Body of pancreas (tissue), 4 donors: ENCODE measurements around the gene SUGCT. TPM values are rescaled to one million over a fixed set of nuclear protein-coding genes. Genes with fewer than 3 reads are reported as not detected.
"Not testable (repeated sequence)": the region's sequence is repeated elsewhere in the genome, so short reads cannot be mapped to it uniquely, and the experiment has no call there.

Experiments used
- ATAC-seq: fragments of 150-250 bp; one replicate; pipeline ENCODE4 v1.9.1; 2016
- DNase-seq, 4 donors: peaks; one replicate each; pipeline ENCODE4 v3.0.0-alpha.2; 2019
- H3K27ac ChIP-seq, 4 donors: fragments of 200-600 bp; sonication (generic); 1 replicate in 3 of 4; 2 replicates in 1 of 4; pipeline versions ENCODE4 v1.5.1 to v1.6.1; 2016 to 2019; ENCODE audit warnings: mild to moderate bottlenecking in 1 of 4, mixed read lengths in 1 of 4, moderate library complexity in 1 of 4
- H3K27me3 ChIP-seq, 2 donors: fragments of 200-600 bp; sonication (generic); one replicate each; pipeline ENCODE4 v1.6.0; 2016; ENCODE audit warnings: mild to moderate bottlenecking in 1 of 2
- H3K36me3 ChIP-seq, 2 donors: fragments of 200-600 bp; sonication (generic); replicated peaks in 1 of 2; 2 replicates each; pipeline ENCODE4 v1.5.1; 2016; ENCODE audit warnings: low read depth in 2 of 2; ENCODE audit not compliant: insufficient read depth in 1 of 2
- H3K4me1 ChIP-seq: fragments of 200-600 bp; sonication (generic); one replicate; pipeline ENCODE4 v1.6.0; 2016
- H3K4me3 ChIP-seq, 2 donors: fragments of 200-600 bp; sonication (generic); 1 replicate in 1 of 2; 2 replicates in 1 of 2; pipeline ENCODE4 v1.5.1; 2016 to 2019
- H3K9me3 ChIP-seq, 3 donors: fragments of 200-600 bp; sonication (generic); 1 replicate in 2 of 3; 2 replicates in 1 of 3; pipeline ENCODE4 v1.5.1; 2016
- POLR2A ChIP-seq, 3 donors: fragments of 450-650 bp; IDR thresholded peaks; one replicate each; pipeline ENCODE4 v1.6.1; 2016; ENCODE audit warnings: antibody characterized with exemption in 3 of 3, mild to moderate bottlenecking in 2 of 3
- WGBS, 2 donors: methylation state at CpG; one replicate each; pipeline ENCODE4 v1.1.5; 2017; 5-methylcytosine and 5-hydroxymethylcytosine counted together
- intact Hi-C: fragments of 100-400 bp; cut with DNase I; formaldehyde crosslinking; loops from one replicate; pipeline ENCODE4 v1.15.1; 2023
- total RNA-seq, 2 donors: library from RNA; depleted of rRNA; stranded (reverse); fragments of >200 nt; gene quantifications; one replicate each; pipeline ENCODE4 v1.1.0, GENCODE V29; 2016
- TF ChIP-seq, protein P1 (sequence below), 7 experiments: fragments of 450-650 bp in 4 of 7; fragments of 200-600 bp in 3 of 7; sonication (generic) in 3 of 7; IDR thresholded peaks; one replicate each; pipeline ENCODE4 v1.5.1; 2016 to 2019; ENCODE audit warnings: antibody characterized with exemption in 7 of 7

Gene SUGCT
- total RNA-seq, 2 donors from 2014 or later = 0.78 to 1.3 TPM

DNA sequence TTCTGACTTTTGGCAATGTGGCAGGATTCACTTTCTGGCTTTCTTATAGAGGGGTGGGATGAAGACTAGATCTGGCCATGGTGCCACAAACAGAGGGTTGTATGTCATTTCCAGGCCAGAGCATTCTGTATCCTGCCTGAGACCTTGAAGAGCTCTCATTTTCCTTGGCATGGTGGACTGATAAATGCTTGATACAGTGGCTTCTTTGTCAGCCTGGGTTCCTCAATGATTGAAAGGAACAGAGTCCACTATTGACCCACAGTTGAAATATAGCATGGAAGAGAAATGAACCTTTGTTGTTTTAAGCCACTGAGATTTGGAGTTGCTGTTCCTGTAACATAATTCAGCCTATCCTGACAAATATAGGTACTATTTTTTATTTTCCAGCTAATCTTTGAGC, 462.7 kb downstream of the SUGCT start:
- no peaks in the 10 kb centered on the region for H3K27me3 ChIP-seq
- H3K36me3 ChIP-seq = no peaks in the 10 kb centered on the region
- no peak overlapping the region for H3K27ac ChIP-seq
- intact Hi-C loops = no loop called here
- ATAC-seq (no peak), DNase-seq (no peak)
- H3K9me3 ChIP-seq = no peaks in the 10 kb centered on the region
- no peak for TF ChIP-seq POLR2A (IDR thresholded peaks at IDR 0.05)
- TF ChIP-seq, protein P1, sequence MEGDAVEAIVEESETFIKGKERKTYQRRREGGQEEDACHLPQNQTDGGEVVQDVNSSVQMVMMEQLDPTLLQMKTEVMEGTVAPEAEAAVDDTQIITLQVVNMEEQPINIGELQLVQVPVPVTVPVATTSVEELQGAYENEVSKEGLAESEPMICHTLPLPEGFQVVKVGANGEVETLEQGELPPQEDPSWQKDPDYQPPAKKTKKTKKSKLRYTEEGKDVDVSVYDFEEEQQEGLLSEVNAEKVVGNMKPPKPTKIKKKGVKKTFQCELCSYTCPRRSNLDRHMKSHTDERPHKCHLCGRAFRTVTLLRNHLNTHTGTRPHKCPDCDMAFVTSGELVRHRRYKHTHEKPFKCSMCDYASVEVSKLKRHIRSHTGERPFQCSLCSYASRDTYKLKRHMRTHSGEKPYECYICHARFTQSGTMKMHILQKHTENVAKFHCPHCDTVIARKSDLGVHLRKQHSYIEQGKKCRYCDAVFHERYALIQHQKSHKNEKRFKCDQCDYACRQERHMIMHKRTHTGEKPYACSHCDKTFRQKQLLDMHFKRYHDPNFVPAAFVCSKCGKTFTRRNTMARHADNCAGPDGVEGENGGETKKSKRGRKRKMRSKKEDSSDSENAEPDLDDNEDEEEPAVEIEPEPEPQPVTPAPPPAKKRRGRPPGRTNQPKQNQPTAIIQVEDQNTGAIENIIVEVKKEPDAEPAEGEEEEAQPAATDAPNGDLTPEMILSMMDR (IDR thresholded peaks at IDR 0.05) = no peak
- H3K4me3 ChIP-seq = no peak overlapping the region
- no peaks in the 10 kb centered on the region for H3K4me1 ChIP-seq

GRCh38 chr7:40598915-40599314, 464.1 kb downstream of the SUGCT start:
- ATAC-seq = no peak
- intact Hi-C loops = no loop called here

DNA sequence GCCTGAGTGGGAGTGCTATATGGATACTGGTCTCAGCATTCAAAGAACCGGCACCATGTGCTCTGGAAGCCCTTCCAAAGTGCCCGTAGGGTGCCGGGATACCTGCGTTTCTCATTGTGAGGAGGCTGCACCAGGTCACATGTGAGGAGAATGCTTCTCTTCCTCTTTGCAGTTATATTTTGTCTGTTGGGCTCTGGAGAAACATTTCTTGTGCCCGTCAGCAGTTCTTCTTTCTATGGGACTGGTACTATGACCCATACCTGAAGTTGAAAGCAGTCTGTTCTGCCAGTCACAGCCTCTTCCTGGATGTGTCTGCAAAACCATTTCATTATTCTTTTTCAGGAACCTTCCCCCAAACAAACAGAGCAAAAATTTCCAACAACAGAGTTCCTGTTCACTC, 465.0 kb downstream of the SUGCT start:
- DNase-seq (no peak), ATAC-seq (no peak)
- no peak overlapping the region for H3K27ac ChIP-seq
- no peaks in the 10 kb centered on the region for H3K27me3 ChIP-seq
- H3K9me3 ChIP-seq = no peaks in the 10 kb centered on the region
- intact Hi-C loops = no loop called here
- no peaks in the 10 kb centered on the region for H3K36me3 ChIP-seq
- H3K4me3 ChIP-seq = no peak overlapping the region
- H3K4me1 ChIP-seq = no peaks in the 10 kb centered on the region
- WGBS, 2 donors = 86 to 92% methylated on average over 5 of the region's 5 CpGs
- TF ChIP-seq, protein P1 (IDR thresholded peaks at IDR 0.05) = no peak
- TF ChIP-seq POLR2A (IDR thresholded peaks at IDR 0.05) = no peak

More at GRCh38 chr7:40598915-40599314, 464.1 kb downstream of the SUGCT start:
- H3K36me3 ChIP-seq = no peaks in the 10 kb centered on the region
- no peak for DNase-seq
- no peaks in the 10 kb centered on the region for H3K27me3 ChIP-seq
- TF ChIP-seq, protein P1 (IDR thresholded peaks at IDR 0.05) = no peak
- TF ChIP-seq POLR2A (IDR thresholded peaks at IDR 0.05) = no peak
- H3K27ac ChIP-seq = no peak overlapping the region
- no peaks in the 10 kb centered on the region for H3K4me1 ChIP-seq
- H3K4me3 ChIP-seq = no peak overlapping the region
- no peaks in the 10 kb centered on the region for H3K9me3 ChIP-seq
- WGBS, 2 donors = 73 to 88% methylated on average over 7 of the region's 7 CpGs

DNA sequence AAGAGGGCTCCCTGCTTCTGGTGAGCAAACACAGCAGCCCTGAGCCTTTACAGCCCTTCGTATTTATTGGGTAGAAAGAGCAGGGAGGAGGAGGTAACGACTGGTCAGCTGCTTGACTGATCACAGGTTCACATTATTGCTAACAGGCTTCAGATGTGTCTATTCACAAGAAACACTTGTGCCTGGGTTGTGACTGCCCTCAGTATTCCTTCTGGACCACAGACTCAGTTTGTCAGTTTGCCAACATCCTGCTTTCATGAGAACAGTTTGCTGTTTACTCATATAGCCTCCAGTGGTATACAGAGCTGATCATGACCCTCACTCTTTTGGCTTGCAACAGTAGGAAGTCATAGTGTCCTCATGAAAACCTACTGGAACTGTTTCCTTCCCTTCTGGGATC, 467.5 kb downstream of the SUGCT start:
- H3K27me3 ChIP-seq, H3K36me3 ChIP-seq, H3K27ac ChIP-seq, H3K4me1 ChIP-seq, ATAC-seq, H3K4me3 ChIP-seq, H3K9me3 ChIP-seq, DNase-seq, intact Hi-C loops: not testable (repeated sequence)
- 46 to 84% methylated on average over 2 of the region's 2 CpGs for WGBS, 2 donors

GRCh38 chr7:40604601-40605438, 470.0 kb downstream of the SUGCT start:
- Histone ChIP-seq H3K27ac (no peak overlapping the region), H3K36me3 (no peaks in the 10 kb centered on the region), H3K9me3 (no peaks in the 10 kb centered on the region), H3K4me1 (no peaks in the 10 kb centered on the region), H3K4me3 (no peak overlapping the region), H3K27me3 (no peaks in the 10 kb centered on the region)
- DNase-seq (peak; percentile 8 to 53 (median 22)), ATAC-seq (peak; percentile 58)
- intact Hi-C loops = no loop called here
- 24 to 31% methylated on average over 17 of the region's 17 CpGs for WGBS, 2 donors
- TF ChIP-seq, protein P1 (IDR thresholded peaks at IDR 0.05) = peak in 6 of 7 experiments; percentile 31 to 60 (median 39)
- no peak for TF ChIP-seq POLR2A (IDR thresholded peaks at IDR 0.05)
